Ascending aorta (tissue), 2 donors: ENCODE results near the gene PRKAR2B. TPM values are rescaled to one million over a fixed set of nuclear protein-coding genes. Genes with fewer than 3 reads are reported as not detected.

Experiments
- DNase-seq, 2 donors: peaks; one replicate each; pipeline ENCODE4 v3.0.0-alpha.2; 2019; ENCODE audit warnings: low spot score in 2 of 2
- H3K27ac ChIP-seq, 2 donors: fragments of 200-600 bp; sonication (generic); one replicate each; pipeline ENCODE4 v1.5.1; 2016 to 2017; ENCODE audit warnings: mild to moderate bottlenecking in 1 of 2
- H3K27me3 ChIP-seq: fragments of 200-600 bp; sonication (generic); one replicate; pipeline ENCODE4 v1.5.1; 2017
- H3K36me3 ChIP-seq, 2 donors: fragments of 200-600 bp; sonication (generic); one replicate each; pipeline ENCODE4 v1.5.1; 2016
- H3K4me1 ChIP-seq, 2 donors: fragments of 200-600 bp; sonication (generic); one replicate each; pipeline ENCODE4 v1.5.1; 2016 to 2017; ENCODE audit warnings: mild to moderate bottlenecking in 1 of 2
- H3K4me3 ChIP-seq, 2 donors: fragments of 200-600 bp; sonication (generic); one replicate each; pipeline ENCODE4 v1.5.1; 2016 to 2017; ENCODE audit warnings: mild to moderate bottlenecking in 1 of 2
- H3K9me3 ChIP-seq, 2 donors: fragments of 200-600 bp; sonication (generic); one replicate each; pipeline ENCODE4 v1.5.1; 2016
- CTCF ChIP-seq, 3 experiments: fragments of 200-600 bp in 2 of 3; fragments of 450-650 bp in 1 of 3; sonication (generic) in 2 of 3; IDR thresholded peaks; one replicate each; pipeline ENCODE4 v1.5.1; 2016 to 2019; ENCODE audit warnings: antibody characterized with exemption in 3 of 3, mild to moderate bottlenecking in 1 of 3, moderate library complexity in 1 of 3
- intact Hi-C: fragments of 100-400 bp; cut with DNase I; formaldehyde crosslinking; loops from one replicate; pipeline ENCODE4 v1.15.1; 2023
- total RNA-seq: library from RNA; depleted of rRNA; stranded (reverse); fragments of >200 nt; gene quantifications from one replicate; pipeline ENCODE4 v1.1.0, GENCODE V29; 2016

Gene PRKAR2B
- total RNA-seq, 1 donor from 2014 or later = 10.5 TPM

DNA sequence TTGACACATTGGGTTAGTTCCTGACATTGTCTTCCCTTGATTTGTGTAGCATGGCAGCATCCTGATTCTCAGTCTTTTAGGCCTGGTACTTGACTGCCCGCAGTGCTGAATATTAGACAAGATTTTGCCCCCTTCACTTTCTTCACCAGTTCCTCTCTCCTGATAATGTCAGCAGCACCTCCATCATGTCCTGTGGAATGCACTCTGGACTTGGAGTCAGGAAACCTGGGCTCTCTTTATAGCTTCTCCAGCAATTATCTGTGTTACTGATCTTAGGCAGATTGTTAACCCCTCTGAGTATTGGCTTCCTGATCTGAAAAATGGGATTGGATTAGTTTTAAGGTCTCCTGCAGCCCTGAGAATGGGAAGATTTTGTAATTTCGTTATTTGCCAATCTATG is 143.3 kb downstream of the PRKAR2B start:
- Histone ChIP-seq H3K36me3 (peaks cover 62 to 89% of the 10 kb centered on the region in 2 donors), H3K4me1 (no peaks in the 10 kb centered on the region), H3K4me3 (no peak overlapping the region), H3K9me3 (no peaks in the 10 kb centered on the region), H3K27ac (no peak overlapping the region), H3K27me3 (no peaks in the 10 kb centered on the region)
- intact Hi-C loops = no loop called here
- no peak for DNase-seq
- no peak for TF ChIP-seq CTCF (IDR thresholded peaks at IDR 0.05)

GRCh38 chr7:107190090-107190489 is 145.6 kb downstream of the PRKAR2B start:
- peaks cover 52 to 73% of the 10 kb centered on the region in 2 donors for H3K36me3 ChIP-seq
- intact Hi-C loops = no loop called here
- no peak for TF ChIP-seq CTCF (IDR thresholded peaks at IDR 0.05)

DNA sequence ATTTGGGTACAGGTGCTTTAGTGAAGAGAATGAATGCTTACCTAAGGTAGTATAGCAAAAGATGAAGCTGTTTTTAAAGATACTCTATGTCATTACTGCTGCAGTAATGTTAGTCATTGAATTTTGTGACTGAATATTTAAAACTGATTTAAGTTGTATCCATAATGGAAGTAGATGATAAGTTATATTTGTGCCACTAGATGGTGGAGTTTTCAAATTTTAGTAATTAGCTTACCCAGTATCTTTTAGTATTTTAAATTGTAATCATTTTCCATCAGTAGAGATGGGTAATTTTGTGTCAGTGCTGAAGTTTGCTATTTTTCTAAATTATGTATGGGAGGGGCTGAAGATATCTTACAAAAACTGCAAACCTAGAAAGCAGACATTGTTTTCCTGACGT is 149.5 kb downstream of the PRKAR2B start:
- DNase-seq = no peak
- H3K27ac ChIP-seq = no peak overlapping the region
- peaks cover 51 to 72% of the 10 kb centered on the region in 2 donors for H3K36me3 ChIP-seq
- H3K4me3 ChIP-seq = no peak overlapping the region
- peak in 1 of 3 experiments; percentile 3 for TF ChIP-seq CTCF (IDR thresholded peaks at IDR 0.05)
- H3K27me3 ChIP-seq = no peaks in the 10 kb centered on the region
- H3K4me1 ChIP-seq = no peaks in the 10 kb centered on the region
- no peaks in the 10 kb centered on the region for H3K9me3 ChIP-seq
- intact Hi-C loops = no loop called here

More at GRCh38 chr7:107190090-107190489, 145.6 kb downstream of the PRKAR2B start:
- no peaks in the 10 kb centered on the region for H3K27me3 ChIP-seq
- H3K9me3 ChIP-seq = no peaks in the 10 kb centered on the region
- H3K27ac ChIP-seq = no peak overlapping the region
- no peaks in the 10 kb centered on the region for H3K4me1 ChIP-seq
- no peak for DNase-seq
- no peak overlapping the region for H3K4me3 ChIP-seq

DNA sequence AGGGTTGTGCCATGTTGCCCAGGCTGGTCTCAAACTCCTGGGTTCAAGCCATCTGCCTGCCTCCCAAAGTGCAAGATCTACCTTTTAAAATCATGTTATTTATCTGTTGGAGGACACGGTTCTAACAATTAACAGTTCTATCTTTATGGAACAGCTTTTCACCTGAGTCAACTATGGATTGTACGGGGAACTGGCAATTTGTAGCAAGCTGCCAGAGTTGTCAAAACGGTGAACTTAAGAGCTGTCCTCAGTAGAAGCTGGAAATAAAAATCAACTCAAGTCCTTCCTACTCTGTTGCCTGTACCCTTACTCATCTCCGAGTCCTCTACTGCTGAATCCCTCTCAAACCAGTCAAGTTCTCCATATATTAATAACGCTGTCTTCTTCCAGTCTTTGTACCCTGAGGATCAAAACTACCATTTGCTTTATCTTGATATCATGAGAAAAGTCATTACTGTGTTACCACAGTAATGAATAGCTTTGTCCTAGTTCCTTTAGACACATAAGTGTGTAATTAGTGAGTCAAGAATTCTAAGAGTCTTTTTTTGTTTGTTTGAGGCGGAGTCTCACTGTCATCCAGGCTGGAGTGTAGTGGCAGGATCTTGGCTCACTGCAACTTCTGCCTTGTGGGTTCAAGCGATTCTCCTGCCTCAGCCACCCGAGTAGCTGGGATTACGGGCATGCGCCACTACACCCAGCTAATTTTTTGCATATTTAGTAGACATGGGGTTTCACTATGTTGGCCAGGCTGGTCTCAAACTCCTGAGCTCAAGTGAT is 152.5 kb downstream of the PRKAR2B start:
- TF ChIP-seq CTCF (IDR thresholded peaks at IDR 0.05) = no peak
- DNase-seq = no peak
- no peak overlapping the region for H3K4me3 ChIP-seq
- H3K4me1 ChIP-seq = no peaks in the 10 kb centered on the region
- H3K27ac ChIP-seq = no peak overlapping the region
- H3K27me3 ChIP-seq = no peaks in the 10 kb centered on the region
- no peaks in the 10 kb centered on the region for H3K9me3 ChIP-seq
- peaks cover 51 to 76% of the 10 kb centered on the region in 2 donors for H3K36me3 ChIP-seq
- intact Hi-C loops = no loop called here

DNA sequence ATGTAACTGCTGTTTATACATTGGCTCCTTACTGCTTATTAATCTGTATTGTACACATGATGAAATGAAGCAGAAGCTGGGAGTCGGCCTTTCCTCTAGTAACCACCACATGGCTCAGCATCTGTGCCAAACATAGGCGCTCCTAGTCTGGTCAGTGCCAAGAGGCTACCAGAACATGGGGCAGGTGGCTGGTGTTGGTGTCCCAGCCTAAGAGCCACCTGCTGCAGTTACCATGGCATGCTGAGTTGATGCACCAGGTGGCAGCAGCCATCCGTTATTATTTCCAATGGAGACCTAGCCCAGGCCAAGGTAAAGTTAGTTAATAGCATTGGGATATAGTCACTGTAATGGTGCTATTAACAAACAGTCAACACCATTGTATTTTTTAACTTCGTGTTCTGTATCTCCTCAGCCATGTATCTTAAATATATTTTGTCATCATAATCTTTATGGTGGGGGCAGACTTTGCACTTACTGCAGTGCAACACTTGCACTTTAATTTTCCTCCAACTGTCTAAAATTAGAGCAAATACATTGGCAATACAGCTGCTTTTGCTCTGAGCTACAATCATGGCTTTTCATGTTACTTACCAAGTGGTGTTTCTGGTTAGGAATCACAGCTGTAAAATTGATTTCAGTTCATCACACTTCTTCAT is 157.4 kb downstream of the PRKAR2B start:
- no peak overlapping the region for H3K27ac ChIP-seq

More for the DNA sequence above, 157.4 kb downstream of the PRKAR2B start:
- Histone ChIP-seq H3K9me3 (no peaks in the 10 kb centered on the region), H3K4me3 (no peak overlapping the region), H3K4me1 (no peaks in the 10 kb centered on the region), H3K27me3 (no peaks in the 10 kb centered on the region), H3K36me3 (peaks cover 68 to 96% of the 10 kb centered on the region in 2 donors)
- no peak for DNase-seq
- peak in 2 of 3 experiments; percentile 12 to 61 for TF ChIP-seq CTCF (IDR thresholded peaks at IDR 0.05)
- intact Hi-C loops = loop anchor here (10.0 kb wide), 1 partner anchor 523 kb away; no protein-coding TSS in a partner anchor
